ENCODE data around the gene RASAL2. TPM values are rescaled to one million over a fixed set of nuclear protein-coding genes. Genes with fewer than 3 reads are reported as not detected.
"Not testable (repeated sequence)": the region's sequence is repeated elsewhere in the genome, so short reads cannot be mapped to it uniquely, and the experiment has no call there.

RASAL2 gene
- total RNA-seq, 1 donor from 2014 or later, result not detected

DNA sequence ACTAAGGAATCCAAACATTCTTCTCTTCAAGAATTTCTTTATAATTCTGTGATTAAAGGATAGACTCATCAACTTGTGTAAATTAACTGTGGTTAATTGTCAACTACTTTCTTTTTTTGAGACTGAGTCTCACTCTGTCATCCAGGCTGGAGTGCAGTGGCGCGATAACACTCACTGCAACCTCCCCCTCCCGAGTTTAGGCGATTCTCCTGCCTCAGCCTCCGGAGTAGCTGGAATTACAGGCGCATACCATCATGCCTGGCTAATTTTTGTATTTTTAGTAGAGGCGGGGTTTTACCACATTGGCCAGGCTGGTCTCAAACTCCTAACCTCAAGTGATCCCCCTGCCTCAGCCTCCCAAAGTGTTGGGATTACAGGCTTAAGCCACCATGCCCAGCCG, 296.4 kb downstream of the RASAL2 start:
- H3K36me3 Mint-ChIP-seq (ENCODE audit: low read depth); H3K27me3 Mint-ChIP-seq; H3K9me3 Mint-ChIP-seq; H3K27ac Mint-ChIP-seq; H3K4me3 Mint-ChIP-seq; DNase-seq; H3K4me1 Mint-ChIP-seq; intact Hi-C loops (cut with micrococcal nuclease): not testable (repeated sequence)

DNA sequence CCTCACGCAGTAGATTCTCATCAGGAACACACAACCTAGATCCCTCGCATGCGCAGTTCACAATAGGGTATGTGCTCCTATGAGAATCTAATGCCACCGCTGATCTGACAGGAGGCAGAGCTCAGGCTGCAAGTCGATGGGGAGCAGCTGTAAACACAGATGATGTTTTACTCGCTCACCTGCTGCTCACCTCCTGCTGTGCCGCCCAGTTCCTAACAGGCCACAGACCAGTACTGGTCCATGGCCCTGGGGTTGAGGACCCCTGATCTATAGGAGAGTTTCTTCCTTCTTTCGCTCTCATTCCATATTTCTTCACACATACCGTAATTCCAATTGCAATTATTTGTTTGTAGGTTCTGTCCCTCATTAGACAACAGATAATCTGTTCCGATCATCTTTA, 299.5 kb downstream of the RASAL2 start:
- intact Hi-C loops (cut with micrococcal nuclease), result no loop called here
- Mint-ChIP-seq H3K27ac (no peak overlapping the region), H3K4me3 (no peak overlapping the region), H3K27me3 (no peaks in the 10 kb centered on the region), H3K4me1 (no peaks in the 10 kb centered on the region), H3K36me3 (ENCODE audit: low read depth) (no peaks in the 10 kb centered on the region), H3K9me3 (no peaks in the 10 kb centered on the region)
- DNase-seq, result no peak

DNA sequence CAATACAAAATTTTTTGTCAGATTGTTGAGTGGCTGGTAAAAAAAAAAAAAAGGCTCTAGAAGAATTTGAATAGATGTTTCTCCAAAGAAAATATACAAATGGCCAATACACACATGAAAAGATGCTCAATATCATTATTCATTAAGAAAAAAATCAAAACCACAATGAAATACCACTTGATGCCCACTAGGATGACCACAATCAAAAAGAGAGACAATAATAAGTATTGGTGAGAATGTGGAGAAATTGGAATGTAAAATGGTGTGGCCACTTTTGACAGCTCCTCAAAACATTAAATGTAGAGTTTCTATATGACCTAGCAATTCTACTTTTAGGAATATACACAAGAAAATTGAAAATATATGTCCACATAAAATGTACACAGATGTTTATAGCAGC, 302.9 kb downstream of the RASAL2 start:
- DNase-seq, result no peak
- no peak overlapping the region for H3K4me3 Mint-ChIP-seq
- H3K27me3 Mint-ChIP-seq, result no peaks in the 10 kb centered on the region
- intact Hi-C loops (cut with micrococcal nuclease), result no loop called here
- H3K27ac Mint-ChIP-seq, result no peak overlapping the region
- no peaks in the 10 kb centered on the region for H3K9me3 Mint-ChIP-seq
- H3K4me1 Mint-ChIP-seq, result no peaks in the 10 kb centered on the region
- no peaks in the 10 kb centered on the region for H3K36me3 Mint-ChIP-seq (ENCODE audit: low read depth)

DNA sequence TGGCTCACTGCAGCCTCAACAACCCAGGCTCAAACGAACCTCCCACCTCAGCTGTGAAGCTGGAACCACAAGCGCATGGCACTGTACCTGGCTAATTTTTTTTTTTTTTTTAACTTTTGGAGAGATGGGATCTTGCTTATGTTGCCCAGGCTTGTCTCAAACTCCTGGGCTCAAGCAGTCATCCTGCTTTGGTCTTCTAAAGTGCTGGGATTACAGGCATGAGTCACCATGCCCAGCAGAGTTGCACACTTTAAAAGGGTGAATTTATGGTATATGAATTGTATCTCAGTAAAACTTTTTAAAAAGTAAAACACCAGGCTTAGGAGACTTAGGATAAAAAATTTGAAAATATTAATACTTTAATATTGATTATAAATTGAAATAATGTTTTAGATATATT, 303.8 kb downstream of the RASAL2 start:
- Mint-ChIP-seq H3K36me3 (ENCODE audit: low read depth) (no peaks in the 10 kb centered on the region), H3K27ac (no peak overlapping the region), H3K27me3 (no peaks in the 10 kb centered on the region), H3K4me3 (no peak overlapping the region), H3K4me1 (no peaks in the 10 kb centered on the region), H3K9me3 (no peaks in the 10 kb centered on the region)
- no peak for DNase-seq
- intact Hi-C loops (cut with micrococcal nuclease), result no loop called here

DNA sequence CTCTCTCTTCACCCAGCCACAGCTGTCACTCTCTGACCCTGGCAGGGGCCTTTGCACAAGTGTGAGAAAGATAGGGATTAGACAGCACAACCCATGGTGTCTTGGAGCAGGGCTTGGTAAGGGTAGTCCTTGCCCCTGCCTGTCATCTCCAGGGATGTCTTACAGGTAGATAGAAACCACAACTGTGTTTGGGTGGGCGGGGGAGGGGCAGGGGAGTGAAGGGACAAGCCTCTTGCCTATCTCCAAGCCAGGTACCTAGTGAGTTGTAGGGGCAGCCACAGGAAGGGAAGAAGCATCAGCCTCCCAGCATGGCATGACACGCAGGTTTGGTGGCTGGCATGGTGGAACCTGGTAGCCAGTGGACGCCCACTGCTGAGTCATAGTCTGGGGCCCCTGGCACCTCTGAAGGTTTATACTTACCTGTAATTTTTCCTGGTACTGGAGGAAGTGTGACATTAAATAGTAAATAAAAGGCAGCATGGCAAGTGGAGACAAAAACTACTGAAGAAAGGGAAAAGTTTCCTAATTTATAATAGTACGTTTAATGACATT, 305.3 kb downstream of the RASAL2 start:
- H3K27me3 Mint-ChIP-seq, result no peaks in the 10 kb centered on the region
- DNase-seq, result no peak
- H3K36me3 Mint-ChIP-seq (ENCODE audit: low read depth), result no peaks in the 10 kb centered on the region
- no peak overlapping the region for H3K27ac Mint-ChIP-seq
- H3K4me3 Mint-ChIP-seq, result no peak overlapping the region
- H3K9me3 Mint-ChIP-seq, result no peaks in the 10 kb centered on the region
- no peaks in the 10 kb centered on the region for H3K4me1 Mint-ChIP-seq
- intact Hi-C loops (cut with micrococcal nuclease), result no loop called here

DNA sequence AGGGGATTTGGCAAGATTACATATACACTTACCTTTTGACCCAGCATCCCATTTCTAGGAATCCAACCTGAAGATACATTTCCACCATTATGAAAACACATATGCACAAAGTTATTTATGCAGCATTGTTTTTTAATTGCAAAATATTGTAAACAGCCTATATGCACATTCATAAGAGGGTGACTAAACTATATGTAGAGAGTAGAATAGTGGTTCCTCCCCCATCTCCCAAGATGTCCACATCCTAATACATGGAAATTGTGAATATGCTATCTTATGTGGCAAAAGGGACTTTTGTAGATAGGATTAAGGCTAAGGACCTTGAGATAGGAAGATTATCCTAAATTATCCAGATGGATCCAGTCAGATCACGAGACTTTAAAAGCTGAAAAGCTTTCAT, 311.2 kb downstream of the RASAL2 start:
- Mint-ChIP-seq H3K27me3 (no peaks in the 10 kb centered on the region), H3K36me3 (ENCODE audit: low read depth) (no peaks in the 10 kb centered on the region), H3K9me3 (no peaks in the 10 kb centered on the region), H3K27ac (no peak overlapping the region), H3K4me3 (no peak overlapping the region), H3K4me1 (no peaks in the 10 kb centered on the region)
- intact Hi-C loops (cut with micrococcal nuclease), result no loop called here
- DNase-seq, result no peak

DNA sequence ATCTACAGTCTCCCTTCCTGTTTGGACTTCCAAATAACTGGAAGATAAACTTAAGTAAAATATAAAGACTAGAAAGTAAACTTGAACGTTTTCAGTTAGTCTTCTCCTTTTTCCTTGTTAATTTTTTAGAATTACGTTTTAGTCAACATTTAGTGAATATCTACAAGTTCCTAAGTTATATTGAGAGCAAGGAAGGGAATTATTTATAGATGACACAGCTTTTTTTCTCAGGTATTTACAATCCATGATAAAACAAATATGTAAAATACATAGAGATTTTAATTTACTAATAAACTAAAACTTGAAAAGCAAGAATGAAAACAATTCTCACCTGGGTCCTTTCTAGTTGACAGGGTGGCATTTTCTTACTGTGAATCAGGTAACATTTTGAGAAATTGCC, 313.3 kb downstream of the RASAL2 start:
- no peaks in the 10 kb centered on the region for H3K27me3 Mint-ChIP-seq
- intact Hi-C loops (cut with micrococcal nuclease), result no loop called here
- DNase-seq, result no peak
- no peak overlapping the region for H3K4me3 Mint-ChIP-seq
- H3K4me1 Mint-ChIP-seq, result no peaks in the 10 kb centered on the region
- no peaks in the 10 kb centered on the region for H3K9me3 Mint-ChIP-seq
- H3K27ac Mint-ChIP-seq, result no peak overlapping the region
- no peaks in the 10 kb centered on the region for H3K36me3 Mint-ChIP-seq (ENCODE audit: low read depth)

DNA sequence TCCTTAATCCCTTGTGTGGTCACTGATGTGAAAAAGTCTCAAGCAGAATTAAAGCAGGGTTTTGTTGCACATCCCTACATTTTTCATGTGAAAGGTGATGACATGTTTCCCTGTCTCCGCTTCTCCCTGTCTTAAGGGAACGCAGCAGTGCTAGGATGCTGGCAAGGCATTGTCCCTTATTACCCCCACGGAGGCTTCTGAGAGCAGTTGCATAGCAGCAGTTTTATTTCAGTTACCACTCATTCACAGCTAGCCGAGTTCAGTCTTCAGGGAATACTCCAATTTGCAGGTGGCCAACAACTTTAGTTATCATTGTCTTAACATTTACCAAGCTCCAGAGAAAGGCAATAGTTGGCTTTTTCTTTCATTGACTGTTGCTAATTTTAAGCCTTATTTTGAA, 313.8 kb downstream of the RASAL2 start:
- H3K9me3 Mint-ChIP-seq, result no peaks in the 10 kb centered on the region
- no peak for DNase-seq
- H3K27me3 Mint-ChIP-seq, result no peaks in the 10 kb centered on the region
- no peaks in the 10 kb centered on the region for H3K4me1 Mint-ChIP-seq
- no peak overlapping the region for H3K4me3 Mint-ChIP-seq
- no peak overlapping the region for H3K27ac Mint-ChIP-seq
- no peaks in the 10 kb centered on the region for H3K36me3 Mint-ChIP-seq (ENCODE audit: low read depth)
- intact Hi-C loops (cut with micrococcal nuclease), result no loop called here

DNA sequence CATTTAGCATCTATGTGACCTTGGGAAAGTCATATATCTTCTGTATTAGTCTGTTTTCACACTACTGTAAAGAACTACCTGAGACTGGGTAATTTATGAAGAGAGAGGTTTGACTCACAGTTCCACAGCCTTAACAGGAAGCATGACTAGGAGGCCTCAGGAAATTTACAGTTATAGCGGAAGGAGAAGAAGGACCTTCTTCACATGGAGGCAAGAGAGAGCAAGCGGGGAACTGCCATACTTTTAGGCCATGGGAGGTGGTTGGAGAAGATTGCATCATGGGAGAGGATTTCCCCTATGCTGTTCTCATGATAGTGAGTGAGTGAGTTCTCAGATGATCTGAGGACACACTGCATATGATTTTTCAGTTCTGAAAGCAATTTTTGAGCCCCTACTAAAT, 315.0 kb downstream of the RASAL2 start:
- intact Hi-C loops (cut with micrococcal nuclease), result no loop called here
- no peak overlapping the region for H3K4me3 Mint-ChIP-seq

DNA sequence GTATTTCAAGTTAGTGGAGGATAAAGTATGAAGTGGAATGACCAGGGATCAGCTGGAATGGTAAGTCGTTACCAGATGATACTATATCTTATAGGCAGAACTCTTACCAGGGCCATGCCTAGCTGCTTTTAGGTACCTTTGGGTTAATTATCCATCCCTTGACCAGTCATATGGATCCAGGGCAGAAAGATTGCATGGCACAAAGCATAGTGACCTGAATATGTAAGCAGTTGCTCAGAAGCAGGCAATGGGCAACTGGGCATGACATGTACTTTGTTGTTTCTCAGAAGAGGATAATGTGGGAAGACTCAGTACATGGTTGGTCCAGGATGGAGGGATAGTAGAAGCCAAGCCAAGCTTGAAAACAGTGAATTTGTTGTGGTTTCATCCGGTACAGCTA, 315.6 kb downstream of the RASAL2 start:
- Mint-ChIP-seq H3K27me3 (no peaks in the 10 kb centered on the region), H3K36me3 (ENCODE audit: low read depth) (no peaks in the 10 kb centered on the region), H3K9me3 (no peaks in the 10 kb centered on the region), H3K4me3 (no peak overlapping the region), H3K4me1 (no peaks in the 10 kb centered on the region), H3K27ac (no peak overlapping the region)
- intact Hi-C loops (cut with micrococcal nuclease), result no loop called here
- DNase-seq, result no peak

More for the DNA sequence above, 315.0 kb downstream of the RASAL2 start:
- Mint-ChIP-seq H3K36me3 (ENCODE audit: low read depth) (no peaks in the 10 kb centered on the region), H3K27ac (no peak overlapping the region), H3K27me3 (no peaks in the 10 kb centered on the region), H3K9me3 (no peaks in the 10 kb centered on the region), H3K4me1 (no peaks in the 10 kb centered on the region)
- DNase-seq, result no peak

DNA sequence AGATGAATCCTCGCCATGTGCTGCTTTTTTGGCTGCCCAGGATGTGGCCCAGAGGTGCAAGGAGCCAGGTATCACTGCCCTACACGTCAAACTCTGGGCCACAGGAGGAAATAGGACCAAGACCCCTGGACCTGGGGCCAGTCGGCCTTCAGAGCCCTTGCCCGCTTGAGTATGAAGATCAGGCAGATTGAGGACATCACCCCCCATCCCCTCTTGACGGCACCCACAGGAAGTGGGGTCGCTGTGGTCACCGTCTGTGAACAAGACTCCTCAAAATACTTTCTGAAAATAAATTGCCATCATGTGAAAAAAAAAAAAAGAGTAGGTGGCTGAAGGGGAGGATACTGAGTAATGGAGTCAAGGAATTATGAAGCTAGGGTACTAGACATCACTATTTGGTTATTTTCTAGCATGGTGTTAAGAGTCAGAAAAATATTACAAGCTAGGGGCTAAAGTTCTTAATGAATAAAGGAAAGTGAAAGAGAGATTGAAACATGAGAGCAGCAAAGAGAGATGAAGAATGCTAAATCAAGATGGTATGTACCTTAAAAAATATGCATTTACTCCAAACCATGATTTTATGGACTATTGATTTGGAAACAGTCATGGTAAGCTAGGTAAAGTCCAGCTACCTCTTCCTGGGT, 318.0 kb downstream of the RASAL2 start:
- intact Hi-C loops (cut with micrococcal nuclease), result no loop called here
- H3K4me3 Mint-ChIP-seq, result no peak overlapping the region
- no peaks in the 10 kb centered on the region for H3K4me1 Mint-ChIP-seq
- DNase-seq, result no peak
- H3K9me3 Mint-ChIP-seq, result peaks cover under 1% of the 10 kb centered on the region
- H3K36me3 Mint-ChIP-seq (ENCODE audit: low read depth), result no peaks in the 10 kb centered on the region
- no peak overlapping the region for H3K27ac Mint-ChIP-seq
- no peaks in the 10 kb centered on the region for H3K27me3 Mint-ChIP-seq

DNA sequence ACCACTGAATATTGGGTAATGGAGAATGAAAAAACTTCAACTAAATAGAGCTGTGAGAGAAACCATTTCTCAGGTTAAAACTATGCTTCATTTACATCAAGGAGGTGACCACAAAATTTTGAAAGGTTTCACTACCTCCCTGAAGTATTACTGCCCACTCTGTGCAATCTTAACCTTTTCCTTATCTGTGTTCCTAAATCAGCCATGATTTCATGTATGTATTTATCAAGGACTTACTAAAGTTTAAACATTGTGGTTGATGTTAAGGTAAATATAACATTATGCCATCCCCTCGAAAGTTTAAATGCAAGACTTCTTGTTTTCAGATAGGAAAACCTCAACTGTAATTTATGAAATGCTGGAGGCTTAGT, 318.5 kb downstream of the RASAL2 start:
- no peak overlapping the region for H3K4me3 Mint-ChIP-seq
- H3K27me3 Mint-ChIP-seq, result peaks cover 1% of the 10 kb centered on the region
- peaks cover 3% of the 10 kb centered on the region for H3K9me3 Mint-ChIP-seq
- intact Hi-C loops (cut with micrococcal nuclease), result no loop called here
- DNase-seq, result no peak
- no peak overlapping the region for H3K27ac Mint-ChIP-seq
- H3K4me1 Mint-ChIP-seq, result no peaks in the 10 kb centered on the region
- no peaks in the 10 kb centered on the region for H3K36me3 Mint-ChIP-seq (ENCODE audit: low read depth)

DNA sequence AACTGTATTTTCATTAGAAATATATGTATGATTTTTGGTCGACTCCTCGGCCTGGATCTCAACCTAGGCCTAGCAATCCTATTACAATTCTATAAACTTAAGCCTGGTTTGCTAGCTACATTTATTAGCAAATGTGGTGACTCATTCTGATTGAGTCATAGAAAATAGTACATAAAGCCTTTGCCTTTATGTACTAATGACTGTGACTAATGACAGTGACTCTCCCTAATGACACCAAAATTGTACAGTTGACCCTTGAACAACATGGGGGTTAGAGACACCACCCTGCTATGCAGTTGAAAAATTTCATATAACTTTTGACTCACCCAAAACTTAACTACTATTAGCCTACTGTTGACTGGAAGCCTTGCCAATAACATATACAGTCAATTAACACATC, 324.0 kb downstream of the RASAL2 start:
- Mint-ChIP-seq H3K4me1 (no peaks in the 10 kb centered on the region), H3K36me3 (ENCODE audit: low read depth) (no peaks in the 10 kb centered on the region), H3K27me3 (peaks cover 1% of the 10 kb centered on the region), H3K27ac (no peak overlapping the region), H3K9me3 (peaks cover 3% of the 10 kb centered on the region), H3K4me3 (no peak overlapping the region)
- intact Hi-C loops (cut with micrococcal nuclease), result no loop called here
- DNase-seq, result no peak

DNA sequence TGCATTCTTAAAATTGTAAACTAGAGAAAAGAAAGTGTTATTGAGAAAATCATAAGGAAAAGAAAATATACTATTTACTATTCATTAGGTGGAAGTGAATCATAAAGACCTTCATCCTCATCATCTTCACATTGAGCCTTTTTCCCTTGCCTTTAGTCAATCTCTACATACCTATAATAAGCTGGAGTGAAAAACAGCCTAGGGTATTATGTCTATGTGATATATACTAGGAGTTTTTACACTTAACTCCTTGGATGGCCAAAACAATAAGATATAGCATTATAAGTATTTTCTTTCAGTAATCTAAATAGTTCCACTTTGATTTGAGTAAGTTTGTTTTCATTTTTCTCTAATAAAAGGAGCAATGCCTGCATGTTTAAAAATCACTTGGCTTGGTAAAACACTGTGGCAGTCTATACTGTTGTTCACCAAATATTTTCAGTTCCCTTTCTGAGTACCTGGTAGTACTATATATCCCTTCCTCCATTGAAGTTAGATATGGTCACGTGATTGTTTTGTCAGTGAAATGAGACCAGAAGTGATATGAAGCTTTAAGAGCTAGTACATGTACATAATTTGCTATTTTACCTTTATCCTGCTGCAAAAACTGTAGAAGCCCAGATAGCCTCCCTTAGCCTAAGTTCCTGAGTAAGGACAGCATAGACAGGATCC, 324.5 kb downstream of the RASAL2 start:
- H3K4me1 Mint-ChIP-seq, result no peaks in the 10 kb centered on the region
- H3K4me3 Mint-ChIP-seq, result no peak overlapping the region

DNA sequence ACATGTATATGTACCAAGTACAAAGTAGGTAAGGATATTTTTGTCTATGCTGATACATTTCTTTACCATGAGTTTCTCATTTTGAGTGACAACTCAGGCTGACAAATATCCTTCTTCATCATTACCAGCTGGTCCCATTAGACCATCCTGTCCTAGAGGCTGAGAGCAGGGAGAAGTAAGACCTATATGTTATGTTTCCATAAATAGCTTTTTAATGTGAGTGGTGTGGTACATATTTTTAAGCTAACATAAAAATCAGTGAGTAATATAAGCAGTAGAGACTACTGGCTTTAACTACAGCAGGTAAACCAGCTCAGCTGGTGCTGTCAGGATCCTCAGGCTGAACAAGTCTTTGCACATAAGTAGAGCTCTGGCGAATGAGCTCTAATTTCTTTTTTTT, 340.5 kb downstream of the RASAL2 start:
- Mint-ChIP-seq H3K27me3 (no peaks in the 10 kb centered on the region), H3K36me3 (ENCODE audit: low read depth) (no peaks in the 10 kb centered on the region), H3K9me3 (no peaks in the 10 kb centered on the region), H3K4me1 (no peaks in the 10 kb centered on the region), H3K27ac (no peak overlapping the region), H3K4me3 (no peak overlapping the region)
- no peak for DNase-seq
- intact Hi-C loops (cut with micrococcal nuclease), result no loop called here

More for the DNA sequence above, 324.5 kb downstream of the RASAL2 start:
- Mint-ChIP-seq H3K9me3 (peaks cover 3% of the 10 kb centered on the region), H3K27me3 (peaks cover 1% of the 10 kb centered on the region), H3K27ac (no peak overlapping the region), H3K36me3 (ENCODE audit: low read depth) (no peaks in the 10 kb centered on the region)
- no peak for DNase-seq
- intact Hi-C loops (cut with micrococcal nuclease), result no loop called here

Data from activated CD4-positive, alpha-beta T cell treated with anti-CD3 and anti-CD28 coated beads, Interleukin-2, amount 10 ng/mL, durations not matched to agents 24 days and 14 days (primary cell).